OCI-LY1 (cell line): ENCODE measurements around the gene TMF1.

Experiments
- EZH2 ChIP-seq: fragments of 200-600 bp; sonication (generic), shearing (Covaris generic); IDR thresholded peaks from 2 replicates; pipeline ENCODE4 v1.8.0; 2017; ENCODE audit warnings: borderline replicate concordance, mixed run types, mild to moderate bottlenecking, antibody characterized with exemption, low read length, moderate library complexity, mixed read lengths
- TF ChIP-seq, protein P1 (sequence below): fragments of 200-600 bp; sonication (generic), shearing (Covaris generic); IDR thresholded peaks from 2 replicates; pipeline ENCODE4 v1.5.1; 2017; ENCODE audit warnings: mild to moderate bottlenecking, antibody characterized with exemption, low read length, moderate library complexity, mixed read lengths

DNA sequence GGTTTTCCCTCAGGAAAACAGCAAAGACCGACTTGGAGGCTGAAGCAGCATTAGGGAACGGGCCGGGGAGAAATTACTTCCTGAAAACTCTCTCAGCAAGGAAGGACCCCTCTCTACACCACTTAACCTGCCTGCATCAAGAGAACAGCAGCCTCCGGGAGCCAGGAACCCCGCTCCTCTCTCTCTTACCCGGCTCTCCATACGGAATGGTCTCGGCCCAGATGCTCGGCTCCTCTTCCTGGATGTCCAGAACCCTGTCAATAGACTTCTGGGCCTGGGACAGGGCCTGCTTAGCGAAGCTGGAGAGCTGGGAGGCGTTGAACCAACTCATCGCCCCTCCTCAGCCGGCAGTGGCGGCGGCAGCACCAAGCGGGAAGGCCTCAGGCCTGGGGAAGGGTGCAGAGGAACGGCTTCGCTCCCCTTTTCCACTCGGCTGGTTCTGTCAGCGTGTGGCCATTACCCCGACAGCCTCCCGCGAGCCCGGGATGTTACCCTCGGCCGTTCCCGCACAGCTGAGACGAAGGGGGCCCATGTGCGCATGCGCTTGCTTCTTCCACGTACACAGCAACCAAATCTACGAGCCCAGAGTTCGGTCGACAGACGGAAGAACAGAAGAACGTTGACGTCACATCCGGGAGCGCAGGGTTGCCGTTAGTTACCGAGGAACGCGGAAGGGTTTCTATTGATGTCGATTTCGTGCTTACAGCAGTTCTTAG lies at the start of gene TMF1:
- TF ChIP-seq, protein P1, sequence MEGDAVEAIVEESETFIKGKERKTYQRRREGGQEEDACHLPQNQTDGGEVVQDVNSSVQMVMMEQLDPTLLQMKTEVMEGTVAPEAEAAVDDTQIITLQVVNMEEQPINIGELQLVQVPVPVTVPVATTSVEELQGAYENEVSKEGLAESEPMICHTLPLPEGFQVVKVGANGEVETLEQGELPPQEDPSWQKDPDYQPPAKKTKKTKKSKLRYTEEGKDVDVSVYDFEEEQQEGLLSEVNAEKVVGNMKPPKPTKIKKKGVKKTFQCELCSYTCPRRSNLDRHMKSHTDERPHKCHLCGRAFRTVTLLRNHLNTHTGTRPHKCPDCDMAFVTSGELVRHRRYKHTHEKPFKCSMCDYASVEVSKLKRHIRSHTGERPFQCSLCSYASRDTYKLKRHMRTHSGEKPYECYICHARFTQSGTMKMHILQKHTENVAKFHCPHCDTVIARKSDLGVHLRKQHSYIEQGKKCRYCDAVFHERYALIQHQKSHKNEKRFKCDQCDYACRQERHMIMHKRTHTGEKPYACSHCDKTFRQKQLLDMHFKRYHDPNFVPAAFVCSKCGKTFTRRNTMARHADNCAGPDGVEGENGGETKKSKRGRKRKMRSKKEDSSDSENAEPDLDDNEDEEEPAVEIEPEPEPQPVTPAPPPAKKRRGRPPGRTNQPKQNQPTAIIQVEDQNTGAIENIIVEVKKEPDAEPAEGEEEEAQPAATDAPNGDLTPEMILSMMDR: no peak
- no peak for TF ChIP-seq EZH2
